ENCODE results near the gene INPP5D. TPM values are rescaled to one million over a fixed set of nuclear protein-coding genes. Genes with fewer than 3 reads are reported as not detected.

INPP5D gene
- total RNA-seq, 1 experiment from 2014 or later = 12.7 TPM

- no peak overlapping the region for H3K18ac ChIP-seq (ENCODE audit: insufficient read length, low read depth, low read length)
- no peak overlapping the region for H2BK20ac ChIP-seq (ENCODE audit: low read depth, low read length, poor library complexity, severe bottlenecking)
- Mint-ChIP-seq H3K36me3 (ENCODE audit: insufficient read depth in 1 of 3, low read depth in 3 of 3) (no peaks in the 10 kb centered on the region), H3K4me1 (no peaks in the 10 kb centered on the region), H3K27ac (no peak overlapping the region), H3K9me3 (peaks cover 0 to 5% of the 10 kb centered on the region in 2 experiments; a peak in 2 of 5 replicates), H3K4me3 (no peak overlapping the region), H3K27me3 (ENCODE audit: low read depth) (peaks cover 1% of the 10 kb centered on the region; the same call in 1 of the 2 replicates)
- no CpG with 5 or more reads among the region's 1 CpG for WGBS (ENCODE audit: extremely low coverage, insufficient read length, low lambda C conversion rate)
- H3K23ac ChIP-seq (ENCODE audit: insufficient read length, low read depth, low read length) = no peak overlapping the region
- TF ChIP-seq CTCF (conservative IDR thresholded peaks at IDR 0.05) = no peak
- DNase-seq = peak; percentile 5
- H3K4ac ChIP-seq (ENCODE audit: low read depth, low read length) = no peak overlapping the region
- no peak overlapping the region for H2AK5ac ChIP-seq (ENCODE audit: insufficient read length, low read length)
- no peak overlapping the region for H4K91ac ChIP-seq (ENCODE audit: insufficient read length, low read depth, low read length)
- H3T11ph ChIP-seq (ENCODE audit: low read length) = no peak overlapping the region
- no peak overlapping the region for H3K14ac ChIP-seq (ENCODE audit: insufficient read depth, low read length)
- H3K23me2 ChIP-seq (ENCODE audit: insufficient read length, low read depth, low read length, poor library complexity, severe bottlenecking) = no peaks in the 10 kb centered on the region
- no peak overlapping the region for H3K56ac ChIP-seq (ENCODE audit: insufficient read length, low read depth, low read length)
- no peak overlapping the region for H4K8ac ChIP-seq (replicated peaks; ENCODE audit: insufficient read length, low read depth, low read length)
- H3K79me1 ChIP-seq (ENCODE audit: insufficient read depth, low read depth, low read length, poor library complexity, severe bottlenecking) = no peaks in the 10 kb centered on the region
- no peaks in the 10 kb centered on the region for H4K20me1 ChIP-seq (ENCODE audit: control insufficient read depth, insufficient read depth, insufficient read length)
- H2BK15ac ChIP-seq (ENCODE audit: low read depth, low read length) = no peak overlapping the region
- no peak overlapping the region for H3K4me2 ChIP-seq (ENCODE audit: insufficient read depth, insufficient read length, low read length)
- H2AFZ ChIP-seq (ENCODE audit: low read length) = no peak overlapping the region
- H2BK120ac ChIP-seq (ENCODE audit: low read depth, low read length, poor library complexity, severe bottlenecking) = no peak overlapping the region
- H3K4me1 ChIP-seq (ENCODE audit: insufficient read depth, low read length) = no peaks in the 10 kb centered on the region
- no peak overlapping the region for H2BK12ac ChIP-seq (ENCODE audit: insufficient read length, low read depth, low read length)
- no peak overlapping the region for H3K9ac ChIP-seq (ENCODE audit: extremely low read depth, insufficient read length, low read length)
- H2BK5ac ChIP-seq (ENCODE audit: insufficient read length, low read length) = no peak overlapping the region
- no peak overlapping the region for H4K5ac ChIP-seq (ENCODE audit: insufficient read length, low read depth, low read length)
- no peaks in the 10 kb centered on the region for H3K9me3 ChIP-seq (ENCODE audit: control insufficient read depth, low read depth, low read length)
- no peaks in the 10 kb centered on the region for H3K79me2 ChIP-seq (ENCODE audit: insufficient read depth, low read length)
- H3K27ac ChIP-seq (ENCODE audit: insufficient read length, low read depth, low read length) = no peak overlapping the region
- no peaks in the 10 kb centered on the region for H3K27me3 ChIP-seq (ENCODE audit: insufficient read depth, low read length)
Observed at GRCh38 chr2:233015019-233015645, 45.0 kb upstream of the INPP5D start.
